Testis (tissue), 3 donors: ENCODE measurements around the gene RAD54L2. TPM values are rescaled to one million over a fixed set of nuclear protein-coding genes. Genes with fewer than 3 reads are reported as not detected.
A peak's percentile ranks its signal among the peaks of the same experiment; 100 is the strongest.
"Not testable (repeated sequence)": the region's sequence is repeated elsewhere in the genome, so short reads cannot be mapped to it uniquely, and the experiment has no call there.

Experiments
- DNase-seq: peaks from one replicate; pipeline ENCODE4 v3.0.0-alpha.2; 2019
- H3K27ac ChIP-seq, 2 donors: fragments of 200-600 bp; sonication (generic); one replicate each; pipeline ENCODE4 v1.5.1; 2019
- H3K27me3 ChIP-seq: fragments of 200-600 bp; sonication (generic); one replicate; pipeline ENCODE4 v1.5.1; 2019
- H3K36me3 ChIP-seq: fragments of 200-600 bp; sonication (generic); one replicate; pipeline ENCODE4 v1.5.1; 2017; ENCODE audit warnings: low read depth; ENCODE audit errors: missing control alignments
- H3K4me1 ChIP-seq: fragments of 200-600 bp; sonication (generic); one replicate; pipeline ENCODE4 v1.5.1; 2019
- H3K4me3 ChIP-seq, 2 donors: fragments of 200-600 bp; sonication (generic); one replicate each; pipeline ENCODE4 v1.5.1; 2017 to 2019
- H3K9me3 ChIP-seq: fragments of 200-600 bp; sonication (generic); one replicate; pipeline ENCODE4 v1.5.1; 2017
- CTCF ChIP-seq, 3 experiments: fragments of 450-650 bp in 2 of 3; fragments of 200-600 bp in 1 of 3; sonication (generic) in 1 of 3; IDR thresholded peaks; one replicate each; pipeline ENCODE4 v1.5.1; 2016 to 2019; ENCODE audit warnings: antibody characterized with exemption in 3 of 3, mild to moderate bottlenecking in 2 of 3, moderate library complexity in 1 of 3
- POLR2A ChIP-seq: fragments of 450-650 bp; IDR thresholded peaks from one replicate; pipeline ENCODE4 v1.6.1; 2017; ENCODE audit warnings: antibody characterized with exemption, mild to moderate bottlenecking, moderate library complexity
- WGBS, 2 donors: methylation state at CpG; one replicate each; pipeline ENCODE4 v1.1.5; 2018; 5-methylcytosine and 5-hydroxymethylcytosine counted together
- intact Hi-C: fragments of 100-400 bp; cut with DNase I; formaldehyde crosslinking; loops from one replicate; pipeline ENCODE4 v1.15.1; 2023; ENCODE audit warnings: low total_unique reads
- polyA plus RNA-seq: library from polyadenylated mRNA; stranded (reverse); fragments of 350-450 nt; fragmentation: Illumina TruSeq; extraction: RNeasy Lipid Tissue Mini Kit (QIAGEN cat#74804); gene quantifications from one replicate; pipeline ENCODE4 v1.2.3, GENCODE V29; 2014; ENCODE audit warnings: low read depth, low replicate concordance; ENCODE audit not compliant: insufficient read depth
- total RNA-seq, 2 donors: library from RNA; depleted of rRNA; stranded (reverse); fragments of >200 nt; gene quantifications; one replicate each; pipeline ENCODE4 v1.2.3, GENCODE V29; 2016

Gene RAD54L2
- total and polyA plus RNA-seq, 3 donors from 2014 or later: 13.3 to 49.1 (median 40.6) TPM

- no peaks in the 10 kb centered on the region for H3K9me3 ChIP-seq
- TF ChIP-seq POLR2A: no peak
- no peak for TF ChIP-seq CTCF (IDR thresholded peaks at IDR 0.05)
- H3K4me3 ChIP-seq: no peak overlapping the region
- no peak overlapping the region for H3K27ac ChIP-seq
- DNase-seq: no peak
- intact Hi-C loops: no loop called here
- WGBS, 2 donors: 85 to 87% methylated on average over 7 of the region's 7 CpGs
- H3K27me3 ChIP-seq: no peaks in the 10 kb centered on the region
- H3K4me1 ChIP-seq: peaks cover 5% of the 10 kb centered on the region
- H3K36me3 ChIP-seq: no peaks in the 10 kb centered on the region
Observed at GRCh38 chr3:51535146-51536019, 3.1 kb upstream of the RAD54L2 start.

- H3K36me3 ChIP-seq, H3K9me3 ChIP-seq, DNase-seq, H3K27me3 ChIP-seq, intact Hi-C loops, H3K27ac ChIP-seq, H3K4me1 ChIP-seq: not testable (repeated sequence)
- WGBS, 2 donors: 48 to 71% methylated on average over 16 of the region's 16 CpGs
- peak overlapping the region; percentile 94 to 97 for H3K4me3 ChIP-seq
Observed at GRCh38 chr3:51537631-51538030, 888 bp upstream of the RAD54L2 start.

- TF ChIP-seq POLR2A: no peak
- Histone ChIP-seq H3K4me3 (peak overlapping the region; percentile 94 to 97), H3K36me3 (no peaks in the 10 kb centered on the region), H3K27ac (peak overlapping the region; percentile 41 to 92), H3K27me3 (no peaks in the 10 kb centered on the region), H3K4me1 (peaks cover 5% of the 10 kb centered on the region), H3K9me3 (no peaks in the 10 kb centered on the region)
- intact Hi-C loops: no loop called here
- WGBS, 2 donors: 0 to 1% methylated on average over 7 of the region's 7 CpGs
- DNase-seq: peak; percentile 17
Observed at GRCh38 chr3:51538115-51538458, 432 bp upstream of the RAD54L2 start.

- H3K36me3 ChIP-seq: no peaks in the 10 kb centered on the region
- DNase-seq: peak; percentile 48
- no peaks in the 10 kb centered on the region for H3K9me3 ChIP-seq
- H3K27ac ChIP-seq: peak overlapping the region; percentile 92 to 95
- WGBS, 2 donors: 0% methylated on average over 11 of the region's 11 CpGs
- intact Hi-C loops: no loop called here
- no peak for TF ChIP-seq POLR2A
- TF ChIP-seq CTCF (IDR thresholded peaks at IDR 0.05): no peak
- peaks cover 5% of the 10 kb centered on the region for H3K4me1 ChIP-seq
- H3K27me3 ChIP-seq: no peaks in the 10 kb centered on the region
- H3K4me3 ChIP-seq: peak overlapping the region; percentile 94 to 97
Observed at GRCh38 chr3:51539291-51539941, 897 bp downstream of the RAD54L2 start.

GRCh38 chr3:51542596-51542995, 4.1 kb downstream of the RAD54L2 start:
- 86 to 87% methylated on average over 11 of the region's 11 CpGs for WGBS, 2 donors
- intact Hi-C loops, DNase-seq, H3K27me3 ChIP-seq, H3K4me1 ChIP-seq, H3K36me3 ChIP-seq, H3K27ac ChIP-seq, H3K4me3 ChIP-seq, H3K9me3 ChIP-seq: not testable (repeated sequence)

- DNase-seq: no peak
- no peak for TF ChIP-seq CTCF (IDR thresholded peaks at IDR 0.05)
- TF ChIP-seq POLR2A: no peak
- intact Hi-C loops: no loop called here
- Histone ChIP-seq H3K36me3 (no peaks in the 10 kb centered on the region), H3K4me3 (no peak overlapping the region), H3K9me3 (no peaks in the 10 kb centered on the region), H3K27ac (no peak overlapping the region), H3K4me1 (peaks cover 5% of the 10 kb centered on the region), H3K27me3 (no peaks in the 10 kb centered on the region)
- WGBS, 2 donors: 92 to 93% methylated on average over 3 of the region's 3 CpGs
Observed at GRCh38 chr3:51544011-51544775, 5.7 kb downstream of the RAD54L2 start.
